Ovary (tissue), 3 donors: Measurements from ENCODE around the gene WNT9B.

Experiments
- POLR2A ChIP-seq: fragments of 450-650 bp; IDR thresholded peaks from one replicate; pipeline ENCODE4 v1.6.1; 2017; ENCODE audit warnings: antibody characterized with exemption, mild to moderate bottlenecking, moderate library complexity
- TF ChIP-seq, protein P1 (sequence below), 3 donors: fragments of 450-650 bp in 2 of 3; fragments of 200-600 bp in 1 of 3; IDR thresholded peaks; one replicate each; pipeline versions ENCODE4 v1.5.1 to v1.8.0; 2016 to 2022; ENCODE audit warnings: antibody characterized with exemption in 3 of 3, mild to moderate bottlenecking in 1 of 3
- donor health status: DM: no; HTN: no; CAD: no.

DNA sequence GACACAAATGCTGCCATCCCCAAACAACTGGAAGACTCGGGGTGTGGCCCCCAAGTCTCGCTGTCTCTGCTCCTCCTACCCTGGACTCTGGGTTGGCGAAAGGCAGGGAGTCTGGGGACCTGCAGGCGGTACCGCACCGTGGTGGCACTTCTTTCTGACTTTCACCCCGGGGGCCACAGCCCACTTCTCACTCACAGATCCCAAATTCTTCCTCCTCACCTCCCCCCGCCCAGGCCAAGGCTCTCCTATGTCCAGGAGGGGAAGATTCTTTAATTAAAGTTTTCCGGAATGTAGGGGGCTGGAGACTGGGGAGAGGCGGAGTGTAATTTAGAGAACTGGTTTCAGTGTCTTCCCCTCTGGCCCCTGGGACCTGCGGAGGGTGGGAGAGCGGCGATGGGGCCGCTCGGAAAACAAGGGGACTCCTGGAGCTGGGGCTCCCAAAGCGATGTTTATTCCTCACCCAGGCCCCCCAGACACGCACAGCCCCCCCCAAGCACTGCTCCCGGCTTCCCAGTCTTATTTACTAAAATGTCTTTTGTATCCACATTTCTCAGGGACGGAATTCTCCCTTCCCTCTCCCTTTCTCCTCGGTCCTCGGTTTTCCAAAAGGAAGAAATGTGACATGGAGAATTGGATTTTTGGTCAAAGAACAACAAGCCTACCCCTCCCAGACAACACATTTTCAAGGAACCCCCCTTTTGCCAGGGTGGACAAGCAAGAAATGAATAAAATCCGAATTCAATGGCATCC, 34.1 kb upstream of the WNT9B start:
- TF ChIP-seq, protein P1, sequence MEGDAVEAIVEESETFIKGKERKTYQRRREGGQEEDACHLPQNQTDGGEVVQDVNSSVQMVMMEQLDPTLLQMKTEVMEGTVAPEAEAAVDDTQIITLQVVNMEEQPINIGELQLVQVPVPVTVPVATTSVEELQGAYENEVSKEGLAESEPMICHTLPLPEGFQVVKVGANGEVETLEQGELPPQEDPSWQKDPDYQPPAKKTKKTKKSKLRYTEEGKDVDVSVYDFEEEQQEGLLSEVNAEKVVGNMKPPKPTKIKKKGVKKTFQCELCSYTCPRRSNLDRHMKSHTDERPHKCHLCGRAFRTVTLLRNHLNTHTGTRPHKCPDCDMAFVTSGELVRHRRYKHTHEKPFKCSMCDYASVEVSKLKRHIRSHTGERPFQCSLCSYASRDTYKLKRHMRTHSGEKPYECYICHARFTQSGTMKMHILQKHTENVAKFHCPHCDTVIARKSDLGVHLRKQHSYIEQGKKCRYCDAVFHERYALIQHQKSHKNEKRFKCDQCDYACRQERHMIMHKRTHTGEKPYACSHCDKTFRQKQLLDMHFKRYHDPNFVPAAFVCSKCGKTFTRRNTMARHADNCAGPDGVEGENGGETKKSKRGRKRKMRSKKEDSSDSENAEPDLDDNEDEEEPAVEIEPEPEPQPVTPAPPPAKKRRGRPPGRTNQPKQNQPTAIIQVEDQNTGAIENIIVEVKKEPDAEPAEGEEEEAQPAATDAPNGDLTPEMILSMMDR (IDR thresholded peaks at IDR 0.05) = no peak
- no peak for TF ChIP-seq POLR2A
